Testis (tissue), 2 donors: Measurements from ENCODE around the gene LCOR.

Source experiments
- POLR2A ChIP-seq: fragments of 450-650 bp; IDR thresholded peaks from one replicate; pipeline ENCODE4 v1.6.1; 2017; ENCODE audit warnings: antibody characterized with exemption, mild to moderate bottlenecking, moderate library complexity
- TF ChIP-seq, protein P1 (sequence below), 3 experiments: fragments of 450-650 bp in 2 of 3; fragments of 200-600 bp in 1 of 3; sonication (generic) in 1 of 3; IDR thresholded peaks; one replicate each; pipeline ENCODE4 v1.5.1; 2016 to 2019; ENCODE audit warnings: antibody characterized with exemption in 3 of 3, mild to moderate bottlenecking in 2 of 3, moderate library complexity in 1 of 3

- no peak for TF ChIP-seq POLR2A
- TF ChIP-seq, protein P1, sequence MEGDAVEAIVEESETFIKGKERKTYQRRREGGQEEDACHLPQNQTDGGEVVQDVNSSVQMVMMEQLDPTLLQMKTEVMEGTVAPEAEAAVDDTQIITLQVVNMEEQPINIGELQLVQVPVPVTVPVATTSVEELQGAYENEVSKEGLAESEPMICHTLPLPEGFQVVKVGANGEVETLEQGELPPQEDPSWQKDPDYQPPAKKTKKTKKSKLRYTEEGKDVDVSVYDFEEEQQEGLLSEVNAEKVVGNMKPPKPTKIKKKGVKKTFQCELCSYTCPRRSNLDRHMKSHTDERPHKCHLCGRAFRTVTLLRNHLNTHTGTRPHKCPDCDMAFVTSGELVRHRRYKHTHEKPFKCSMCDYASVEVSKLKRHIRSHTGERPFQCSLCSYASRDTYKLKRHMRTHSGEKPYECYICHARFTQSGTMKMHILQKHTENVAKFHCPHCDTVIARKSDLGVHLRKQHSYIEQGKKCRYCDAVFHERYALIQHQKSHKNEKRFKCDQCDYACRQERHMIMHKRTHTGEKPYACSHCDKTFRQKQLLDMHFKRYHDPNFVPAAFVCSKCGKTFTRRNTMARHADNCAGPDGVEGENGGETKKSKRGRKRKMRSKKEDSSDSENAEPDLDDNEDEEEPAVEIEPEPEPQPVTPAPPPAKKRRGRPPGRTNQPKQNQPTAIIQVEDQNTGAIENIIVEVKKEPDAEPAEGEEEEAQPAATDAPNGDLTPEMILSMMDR (IDR thresholded peaks at IDR 0.05) = no peak
Observed at GRCh38 chr10:96797485-96797884, 34.6 kb upstream of the LCOR start.
